Central memory CD4-positive, alpha-beta T cell (primary cell): ENCODE data around the gene KLF2.

Experiments used
- DNase-seq: peaks from one replicate; pipeline ENCODE4 v3.0.0; 2022

Gene KLF2

DNA sequence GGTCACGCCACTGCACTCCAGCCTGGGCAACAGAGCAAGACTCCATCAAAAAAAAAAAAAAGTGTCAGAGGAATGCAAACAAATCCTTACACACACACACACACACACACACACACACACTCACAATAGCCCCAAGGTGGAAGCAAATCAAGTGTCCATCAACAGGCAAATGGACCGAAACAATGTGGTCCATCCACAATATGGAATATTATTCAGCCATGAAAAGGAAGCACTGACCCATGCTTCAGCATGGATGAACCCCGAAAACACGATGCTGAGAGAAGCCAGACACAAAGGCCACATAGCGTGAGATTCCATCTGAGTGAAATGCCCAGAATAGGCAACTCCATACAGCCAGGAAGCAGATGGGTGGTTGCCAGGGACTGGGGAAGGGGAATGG, 16.5 kb upstream of the KLF2 start:
- no peak for DNase-seq

DNA sequence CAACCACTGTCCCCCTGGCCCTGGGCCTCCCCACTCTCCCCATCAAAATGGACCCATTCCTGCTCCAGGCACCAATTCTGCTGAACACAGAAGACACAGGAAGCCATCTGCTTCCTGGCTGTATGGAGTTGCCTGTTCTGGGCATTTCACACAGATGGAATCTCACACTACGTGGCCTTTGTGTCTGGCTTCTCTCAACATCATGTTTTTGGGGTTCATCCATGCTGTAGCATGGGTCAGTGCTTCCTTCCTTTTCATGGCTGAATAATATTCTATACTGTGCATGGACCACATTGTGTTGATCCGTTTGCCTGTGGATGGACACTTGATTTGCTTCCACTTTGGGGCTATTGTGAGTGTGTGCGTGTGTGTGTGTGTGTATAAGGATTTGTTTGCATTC, 15.0 kb upstream of the KLF2 start:
- DNase-seq: no peak

DNA sequence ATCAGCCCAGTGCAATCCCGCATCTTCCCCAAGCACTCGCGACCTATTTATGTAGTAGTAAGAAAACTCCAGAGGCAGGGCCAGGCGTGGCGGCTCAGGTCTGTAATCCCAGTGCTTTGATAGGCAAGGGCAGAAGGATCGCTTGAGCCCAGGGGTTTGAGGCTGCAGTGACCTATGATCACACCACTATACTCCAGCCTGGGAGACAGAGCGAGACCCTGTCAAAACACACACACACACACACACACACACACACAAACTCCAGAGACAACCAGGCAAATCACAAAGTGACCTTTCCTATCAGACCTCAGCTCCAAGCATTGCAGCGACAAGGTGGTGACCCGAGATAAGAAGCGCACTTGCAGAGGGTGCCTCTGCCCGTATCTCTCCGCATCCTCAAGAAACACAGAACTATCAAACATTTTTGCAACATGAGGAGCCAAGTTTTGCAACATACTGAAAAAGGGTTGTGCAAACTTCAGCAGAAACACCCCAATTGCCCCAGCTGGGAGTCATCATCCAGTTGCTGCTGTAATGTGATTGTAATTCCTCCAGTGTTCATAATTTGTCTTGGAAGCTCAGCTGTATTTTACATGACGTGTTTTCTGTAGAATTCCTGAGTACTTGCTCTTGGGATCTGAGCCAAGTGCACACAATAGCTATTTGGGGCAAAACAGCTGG, 8.7 kb upstream of the KLF2 start:
- DNase-seq: no peak

DNA sequence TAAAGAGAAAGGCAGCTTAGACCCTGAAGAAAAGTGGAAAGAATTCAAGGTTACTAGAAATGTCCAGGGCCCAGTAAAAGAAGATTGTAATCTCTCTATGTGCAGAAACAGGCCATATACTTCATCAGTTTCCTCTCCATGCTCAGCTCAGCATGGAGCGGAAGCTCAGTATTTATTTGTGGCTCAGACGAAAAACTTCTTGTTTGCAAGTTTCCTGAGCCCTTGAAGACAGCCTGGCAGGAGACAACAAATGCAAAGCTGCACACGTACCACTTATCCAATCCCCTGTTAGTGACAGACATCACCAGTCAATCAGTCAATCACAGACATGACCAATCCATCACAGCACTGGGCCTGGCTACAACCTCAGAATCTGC, 8.1 kb upstream of the KLF2 start:
- no peak for DNase-seq

DNA sequence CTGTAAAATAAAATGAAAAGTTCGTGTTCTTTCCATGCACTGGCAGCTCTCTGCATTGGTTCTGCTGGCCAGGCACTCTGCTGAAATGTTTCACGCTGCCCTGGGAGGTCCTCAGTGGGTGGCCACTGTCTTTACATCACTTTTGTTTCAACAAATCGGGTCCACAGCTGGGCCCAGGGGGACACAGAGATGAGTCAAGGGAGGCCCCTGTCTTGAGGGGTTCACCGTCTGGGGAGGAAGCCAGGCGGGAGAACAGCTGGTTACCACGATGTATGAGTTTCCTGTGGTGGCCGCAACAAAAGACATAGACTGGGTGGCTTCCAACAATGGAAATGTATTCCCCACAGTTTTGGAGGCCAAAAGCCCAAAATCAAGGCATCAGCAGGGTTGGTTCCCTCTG, 5.1 kb upstream of the KLF2 start:
- no peak for DNase-seq

DNA sequence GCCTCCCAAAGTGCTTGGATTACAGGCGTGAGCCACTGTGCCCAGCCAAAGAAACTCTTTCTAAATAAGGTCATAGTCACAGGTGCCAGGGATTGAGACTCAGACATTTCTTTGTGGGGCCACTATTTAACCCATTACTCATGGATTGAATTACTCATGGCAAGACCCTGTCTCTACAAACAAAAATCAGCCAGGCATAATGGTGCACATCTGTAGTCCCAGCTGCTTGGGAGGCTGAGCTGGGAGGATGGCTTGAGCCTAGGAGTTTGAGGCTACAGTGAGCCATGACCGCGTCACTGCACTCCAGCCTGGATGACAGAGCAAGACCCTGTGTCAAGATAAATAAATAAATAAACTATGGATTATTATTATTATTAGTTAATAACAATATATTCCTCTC, 3.6 kb upstream of the KLF2 start:
- no peak for DNase-seq

DNA sequence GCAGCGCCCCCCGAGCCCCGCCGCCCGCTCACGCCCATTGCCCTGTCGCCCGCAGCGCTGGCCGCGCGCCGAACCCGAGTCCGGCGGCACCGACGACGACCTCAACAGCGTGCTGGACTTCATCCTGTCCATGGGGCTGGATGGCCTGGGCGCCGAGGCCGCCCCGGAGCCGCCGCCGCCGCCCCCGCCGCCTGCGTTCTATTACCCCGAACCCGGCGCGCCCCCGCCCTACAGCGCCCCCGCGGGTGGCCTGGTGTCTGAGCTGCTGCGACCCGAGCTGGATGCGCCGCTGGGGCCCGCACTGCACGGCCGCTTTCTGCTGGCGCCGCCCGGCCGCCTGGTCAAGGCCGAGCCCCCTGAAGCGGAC, 518 bp downstream of the KLF2 start:
- no peak for DNase-seq

DNA sequence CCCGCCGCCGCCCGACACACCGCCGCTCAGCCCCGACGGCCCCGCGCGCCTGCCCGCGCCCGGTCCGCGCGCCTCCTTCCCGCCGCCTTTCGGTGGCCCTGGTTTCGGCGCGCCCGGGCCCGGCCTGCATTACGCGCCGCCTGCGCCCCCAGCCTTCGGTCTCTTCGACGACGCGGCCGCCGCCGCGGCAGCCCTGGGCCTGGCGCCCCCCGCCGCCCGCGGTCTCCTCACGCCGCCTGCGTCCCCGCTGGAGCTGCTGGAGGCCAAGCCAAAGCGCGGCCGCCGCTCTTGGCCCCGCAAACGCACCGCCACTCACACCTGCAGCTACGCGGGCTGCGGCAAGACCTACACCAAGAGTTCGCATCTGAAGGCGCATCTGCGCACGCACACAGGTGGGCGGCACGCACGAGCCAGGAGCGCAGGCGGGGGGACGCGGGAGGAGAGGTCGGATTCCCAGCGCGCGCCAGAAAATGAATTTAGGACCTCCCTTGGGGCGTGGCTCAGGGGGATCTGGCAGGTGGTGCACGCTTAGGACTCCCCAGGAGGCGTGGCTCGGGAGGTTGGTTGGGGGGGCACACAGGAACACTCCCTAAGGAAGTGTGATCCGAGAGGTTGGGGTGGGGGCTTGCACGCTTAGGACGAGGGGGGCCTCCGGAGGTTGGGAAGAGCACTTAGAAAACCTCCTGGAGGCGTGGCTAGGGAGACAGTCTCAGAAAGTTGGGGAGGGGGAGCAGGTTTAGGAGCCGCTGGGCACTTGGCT, 1.2 kb downstream of the KLF2 start:
- peak; percentile 64 for DNase-seq

DNA sequence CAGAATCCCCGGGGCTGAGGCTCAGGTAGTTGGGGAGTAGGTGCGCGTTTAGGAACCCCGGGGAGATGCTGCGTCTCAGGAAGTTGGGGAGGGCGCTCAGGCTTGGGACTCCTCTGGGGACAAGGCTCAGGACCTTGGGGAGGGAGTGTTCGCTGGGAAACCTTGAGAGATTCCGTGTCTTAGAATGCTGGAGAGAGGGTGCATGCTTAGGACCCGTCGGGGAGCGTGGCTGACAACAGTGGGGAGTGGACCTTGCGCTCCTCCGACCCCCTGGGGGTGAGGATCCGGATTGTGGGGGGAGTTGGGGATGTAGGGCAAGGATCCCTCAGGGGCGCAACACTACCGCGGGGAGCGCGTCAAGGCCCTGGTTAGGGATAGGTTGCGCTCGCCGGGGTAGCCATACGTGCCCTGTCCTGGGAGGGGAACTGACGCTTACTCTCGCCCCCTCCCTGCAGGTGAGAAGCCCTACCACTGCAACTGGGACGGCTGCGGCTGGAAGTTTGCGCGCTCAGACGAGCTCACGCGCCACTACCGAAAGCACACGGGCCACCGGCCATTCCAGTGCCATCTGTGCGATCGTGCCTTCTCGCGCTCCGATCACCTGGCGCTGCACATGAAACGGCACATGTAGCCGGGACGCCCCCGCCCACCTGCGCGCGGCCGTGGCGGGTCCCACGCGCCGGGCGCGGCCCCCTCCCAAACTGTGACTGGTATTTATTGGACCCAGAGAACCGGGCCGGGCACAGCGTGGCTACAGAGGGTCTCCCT, 2.0 kb downstream of the KLF2 start:
- peak; percentile 62 for DNase-seq

DNA sequence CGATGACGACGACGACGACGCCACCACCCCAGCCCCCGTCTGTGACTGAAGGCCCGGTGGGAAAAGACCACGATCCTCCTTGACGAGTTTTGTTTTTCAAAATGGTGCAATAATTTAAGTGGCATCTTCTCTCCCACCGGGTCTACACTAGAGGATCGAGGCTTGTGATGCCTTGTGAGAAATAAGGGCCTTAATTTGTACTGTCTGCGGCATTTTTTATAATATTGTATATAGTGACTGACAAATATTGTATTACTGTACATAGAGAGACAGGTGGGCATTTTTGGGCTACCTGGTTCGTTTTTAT, 2.5 kb downstream of the KLF2 start:
- no peak for DNase-seq

DNA sequence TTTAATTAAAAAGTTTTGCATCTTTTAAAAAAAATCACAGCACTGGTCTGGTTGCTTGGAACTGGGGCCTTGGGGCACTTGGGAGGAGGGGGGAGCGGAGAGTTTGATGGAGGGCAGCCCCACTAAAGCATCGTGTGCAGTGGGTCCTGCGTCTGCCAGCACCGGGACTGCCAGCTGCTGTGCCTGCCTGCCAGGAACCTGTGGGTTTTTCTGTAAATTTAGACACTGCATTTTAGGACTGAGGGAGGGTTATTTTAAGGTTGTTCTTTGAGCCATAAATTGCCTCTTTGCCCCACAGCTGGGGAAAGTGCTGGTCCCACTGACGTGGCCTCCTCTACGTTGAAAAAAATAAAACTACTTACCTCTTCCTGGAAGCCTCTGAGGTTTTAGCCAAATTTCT, 2.9 kb downstream of the KLF2 start:
- DNase-seq: no peak

DNA sequence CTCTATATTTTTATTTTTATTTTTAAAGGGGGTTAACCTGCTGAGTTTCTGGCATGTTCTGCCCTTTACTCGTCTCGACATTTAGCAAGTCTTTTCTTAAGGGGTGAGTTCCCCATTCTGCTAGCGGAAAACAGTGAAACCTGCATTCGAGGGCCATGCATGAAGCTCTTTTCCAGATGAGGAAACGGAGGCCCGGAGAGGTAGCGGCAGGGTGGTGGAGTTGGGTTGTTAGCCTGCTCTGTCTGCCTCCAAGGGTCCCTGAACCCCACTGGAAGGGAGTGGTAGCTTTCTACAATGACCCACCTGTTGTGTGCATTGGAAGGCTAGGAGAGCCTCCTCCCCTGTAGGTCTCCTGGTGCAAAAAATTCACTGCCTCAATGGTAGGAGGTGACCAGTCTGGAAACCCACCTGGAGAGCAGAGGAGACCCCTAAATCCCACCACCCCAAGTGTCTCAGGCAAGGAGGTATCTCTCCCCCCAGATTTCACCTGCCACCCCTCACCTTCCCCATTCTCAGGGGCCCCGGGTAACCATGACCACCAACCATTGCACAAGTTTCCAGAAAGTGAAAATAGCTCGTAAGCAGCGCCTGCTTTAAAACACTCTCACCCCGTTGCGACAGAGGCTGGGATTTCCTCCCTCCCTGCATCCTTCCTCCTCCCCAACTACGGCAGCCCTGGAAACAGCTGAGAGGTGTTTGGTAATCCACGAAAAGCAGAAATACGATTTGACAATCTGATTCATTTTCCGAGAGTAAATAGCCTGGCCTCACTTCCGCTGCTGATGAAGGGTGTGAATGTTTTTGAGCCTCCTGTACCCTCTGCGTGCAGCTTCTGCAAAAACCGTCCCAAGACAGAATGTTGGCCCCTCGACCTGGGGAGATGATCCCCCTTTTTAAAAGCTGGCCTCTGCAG, 3.5 kb downstream of the KLF2 start:
- peak; percentile 62 for DNase-seq

DNA sequence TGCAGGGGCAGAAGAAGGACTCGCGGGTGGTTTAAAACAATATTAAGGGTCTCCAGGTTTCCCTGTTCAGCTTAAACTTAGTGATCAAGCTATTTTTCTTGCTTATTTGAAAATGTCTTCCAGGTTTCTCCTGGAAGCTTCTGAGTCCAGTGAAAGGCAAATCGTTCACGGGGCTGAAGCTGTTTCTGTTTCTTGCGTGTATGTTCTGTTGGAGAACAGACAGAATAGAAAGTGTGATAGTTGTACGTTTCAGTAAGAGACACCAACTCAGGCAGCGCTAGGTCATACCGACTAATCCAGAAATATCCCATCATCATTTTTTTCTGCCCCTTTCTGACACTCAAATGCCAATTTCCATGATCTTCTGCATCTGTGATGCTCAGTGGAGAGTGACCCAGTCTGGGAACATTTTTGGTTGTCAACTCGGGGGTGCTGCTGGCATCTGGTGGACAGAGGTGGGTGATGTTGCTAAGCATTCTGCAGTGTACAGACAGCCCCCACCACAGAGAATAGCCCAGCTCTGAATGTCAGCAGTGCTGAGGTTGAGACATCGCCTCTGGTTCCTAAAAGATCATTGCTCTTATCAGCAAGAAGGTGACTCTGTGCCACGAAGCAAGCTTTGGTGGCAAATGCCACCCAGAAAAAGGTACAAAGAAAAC, 4.3 kb downstream of the KLF2 start:
- peak; percentile 77 for DNase-seq

DNA sequence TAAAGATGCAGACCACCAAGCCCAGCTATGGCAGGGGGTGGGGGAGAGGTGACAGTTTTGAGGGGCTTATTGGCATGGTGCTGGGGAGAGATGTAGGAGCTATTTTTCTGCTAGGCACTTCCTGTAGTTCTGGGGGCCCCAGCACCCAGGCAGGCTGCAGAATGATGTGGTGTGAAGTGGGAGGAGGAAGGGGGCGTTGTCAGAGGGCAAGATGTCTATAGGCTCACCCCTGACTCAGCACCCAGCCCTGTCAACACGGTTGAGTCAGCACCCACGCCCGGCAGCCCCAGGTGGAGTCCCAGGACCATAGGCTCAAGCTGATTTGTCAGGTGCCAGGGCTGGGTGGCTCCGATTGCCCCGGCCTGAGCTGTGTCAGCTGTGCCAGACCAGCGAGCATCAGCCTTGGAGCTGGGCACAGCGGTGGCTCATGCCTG, 5.8 kb downstream of the KLF2 start:
- peak; percentile 95 for DNase-seq

DNA sequence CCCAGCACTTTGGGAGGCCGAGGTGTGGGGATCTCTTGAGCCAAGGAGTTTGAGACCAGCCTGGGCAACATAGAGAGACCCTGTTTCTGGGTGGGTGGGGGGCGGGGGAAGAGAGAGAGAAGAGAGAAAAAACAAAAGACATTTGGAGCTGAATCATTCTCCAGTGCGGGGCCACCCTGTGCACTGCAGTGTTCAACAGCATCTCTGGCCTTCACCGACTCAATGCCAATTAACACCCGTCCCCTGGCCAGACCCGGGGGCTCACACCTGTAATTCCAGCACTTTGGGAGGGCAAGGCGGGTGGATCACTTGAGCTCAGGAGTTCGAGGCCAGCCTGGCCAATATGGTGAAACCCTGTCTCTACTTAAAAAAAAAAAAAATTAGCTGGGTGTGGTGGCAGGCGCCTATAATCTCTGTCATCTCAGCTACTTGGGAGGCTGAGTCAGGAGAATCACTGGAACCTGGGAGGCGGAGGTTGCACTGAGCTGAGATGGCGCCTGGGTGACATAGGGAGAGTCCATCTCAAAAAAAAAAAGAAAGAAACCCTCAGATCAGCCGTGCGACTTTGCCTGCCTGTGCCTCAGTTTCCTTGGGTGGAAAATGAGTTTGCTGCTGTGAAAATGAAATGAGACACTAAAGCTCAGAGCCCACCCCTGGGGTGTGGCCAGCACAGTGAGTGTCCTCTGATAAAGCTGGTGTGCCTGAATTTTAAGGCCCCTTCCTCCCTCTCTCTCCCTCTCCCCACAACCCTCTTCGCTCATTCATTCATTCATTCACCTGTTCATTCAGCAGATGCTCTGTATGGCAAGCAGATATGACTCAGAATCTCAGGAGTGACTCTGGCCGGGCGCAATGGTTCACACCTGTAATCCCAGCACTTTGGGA, 6.4 kb downstream of the KLF2 start:
- peak; percentile 44 for DNase-seq

DNA sequence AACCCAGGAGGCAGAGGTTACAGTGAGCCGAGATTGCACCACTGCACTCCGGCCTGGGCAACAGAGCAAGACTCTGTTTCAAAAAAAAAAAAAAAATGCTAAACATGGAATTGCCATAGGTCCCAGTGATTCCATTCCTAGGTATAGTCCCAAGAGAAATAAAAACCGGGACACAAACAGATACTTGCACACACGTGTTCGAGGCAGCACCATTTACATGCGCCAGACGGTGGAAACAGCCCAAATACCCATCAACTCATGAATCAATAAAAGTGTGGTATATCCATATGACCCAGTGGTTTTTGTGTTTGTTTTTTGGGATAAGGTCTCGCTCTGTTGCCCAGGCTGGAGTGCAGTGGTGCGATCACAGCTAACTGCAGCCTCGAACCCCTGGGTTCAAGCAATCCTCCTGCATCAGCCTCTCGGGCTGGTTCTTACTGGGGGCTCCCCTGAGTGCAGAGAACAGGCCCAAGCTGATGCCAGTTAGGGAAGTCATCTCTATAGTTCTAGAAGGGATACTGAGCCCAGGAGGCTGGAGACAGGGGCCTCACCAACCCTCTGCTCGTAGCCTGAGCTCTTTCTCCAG, 8.5 kb downstream of the KLF2 start:
- no peak for DNase-seq

DNA sequence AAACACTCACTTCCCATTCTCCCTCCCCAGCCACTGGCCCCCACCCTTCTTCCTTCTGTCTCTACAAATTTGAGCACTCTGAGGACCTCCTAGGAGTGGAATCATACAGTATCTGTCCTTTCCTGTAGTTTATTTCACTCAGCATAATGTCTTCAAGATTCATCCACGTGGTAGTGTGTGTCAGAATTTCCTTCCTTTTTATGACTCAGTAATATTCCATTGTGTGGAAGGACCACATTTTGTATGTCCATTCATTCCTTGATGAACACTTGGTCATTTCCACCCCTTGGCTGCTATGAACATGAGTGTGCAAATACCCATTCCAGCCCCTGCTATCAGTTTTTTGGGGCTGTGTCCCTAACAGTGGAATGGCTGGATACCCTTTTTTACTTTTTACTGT, 9.8 kb downstream of the KLF2 start:
- DNase-seq: no peak

DNA sequence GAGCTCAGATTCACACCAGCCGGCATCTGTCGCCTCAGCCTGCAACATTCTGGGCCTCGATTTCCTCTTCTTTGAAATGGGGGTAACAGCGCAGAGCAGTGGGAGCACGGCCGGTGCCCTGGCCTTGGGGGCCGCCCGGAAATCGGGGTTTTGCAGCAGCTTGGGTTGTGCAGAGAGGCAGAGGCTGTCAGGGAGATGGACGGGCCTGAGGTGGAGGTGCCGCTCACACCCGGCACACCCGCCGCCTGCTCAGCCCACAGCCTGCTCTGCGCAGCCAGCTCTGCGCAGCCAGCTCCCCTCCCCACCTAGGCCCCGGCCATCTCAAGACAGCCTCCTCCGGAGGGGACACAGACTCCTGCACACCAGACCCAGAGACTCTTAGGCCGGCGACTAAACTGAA, 10.6 kb downstream of the KLF2 start:
- no peak for DNase-seq

DNA sequence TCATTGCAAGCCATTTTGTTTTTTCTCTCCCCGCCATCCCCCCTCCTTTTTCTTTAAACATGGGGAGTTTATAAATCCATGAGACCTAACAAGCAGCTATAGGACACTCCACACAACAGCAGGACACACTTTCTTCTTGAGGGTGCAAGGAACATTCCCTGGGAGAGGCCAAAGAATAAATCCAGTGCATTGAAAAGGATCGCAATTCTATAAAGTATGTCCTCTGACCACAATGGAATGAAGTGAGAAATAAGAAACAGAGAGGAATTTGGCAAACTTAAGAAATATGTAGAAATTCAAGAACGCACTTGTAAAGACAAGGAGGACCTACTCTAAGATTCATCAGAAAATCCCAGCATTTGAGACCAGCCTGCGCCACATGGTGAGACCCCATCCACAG, 11.9 kb downstream of the KLF2 start:
- no peak for DNase-seq

DNA sequence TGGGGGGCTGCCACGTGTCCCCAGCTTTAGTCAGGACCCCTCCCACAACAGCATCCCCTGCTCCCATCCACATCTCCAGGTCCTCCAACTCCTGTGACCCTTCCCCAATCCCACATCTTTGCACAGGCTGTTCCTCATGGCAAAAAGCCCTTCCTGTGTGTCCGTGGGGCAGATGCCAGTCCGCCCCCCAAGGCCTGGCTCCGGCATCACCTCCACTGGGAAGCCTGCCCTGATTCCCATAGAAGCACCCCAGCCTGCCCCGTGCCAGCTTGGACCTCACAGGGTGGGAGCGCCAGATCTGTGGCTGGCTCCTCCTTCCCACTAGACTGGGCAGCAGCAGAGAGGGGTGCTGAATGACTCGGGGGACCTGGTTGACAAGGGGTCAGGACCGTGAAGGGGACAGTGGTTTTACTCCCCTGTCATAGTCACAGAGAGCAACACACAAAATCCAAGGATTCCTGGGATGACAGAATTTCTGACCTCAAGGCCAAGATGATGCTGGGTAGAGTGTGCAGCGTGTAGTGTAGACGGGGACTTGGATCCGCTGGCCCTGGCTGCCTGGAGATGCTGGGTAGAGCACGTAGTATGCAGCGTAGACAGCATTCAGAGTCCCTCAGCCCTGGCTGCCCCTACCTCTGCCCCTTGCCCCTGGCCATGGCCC, 13.3 kb downstream of the KLF2 start:
- no peak for DNase-seq
